Activated CD4-positive, alpha-beta T cell treated with anti-CD3 and anti-CD28 coated beads for 4 hours (primary cell): ENCODE results near the gene HECW1.

ENCODE experiments used
- DNase-seq, 2 donors: peaks; one replicate each; pipeline ENCODE4 v3.0.0-alpha.2; 2020

HECW1 gene

DNA sequence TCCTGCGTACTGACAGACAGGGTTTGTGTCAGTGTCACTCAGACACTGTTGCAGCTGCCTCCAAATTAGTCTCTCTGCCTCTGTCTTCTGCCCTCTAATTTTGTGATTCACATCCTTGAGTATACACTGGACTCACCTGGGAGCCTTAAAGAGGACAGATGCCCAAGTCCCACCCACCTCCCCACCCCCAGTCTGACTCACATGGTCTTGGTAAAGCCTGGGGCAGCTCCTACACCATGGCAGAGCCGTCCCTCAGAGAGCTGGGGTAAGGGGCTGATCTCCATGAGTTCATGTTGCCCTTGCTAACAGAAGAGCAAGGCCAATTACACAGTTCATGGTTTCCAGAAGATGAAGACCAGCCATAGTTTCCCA is 272.8 kb downstream of the HECW1 start:
- no peak for DNase-seq

DNA sequence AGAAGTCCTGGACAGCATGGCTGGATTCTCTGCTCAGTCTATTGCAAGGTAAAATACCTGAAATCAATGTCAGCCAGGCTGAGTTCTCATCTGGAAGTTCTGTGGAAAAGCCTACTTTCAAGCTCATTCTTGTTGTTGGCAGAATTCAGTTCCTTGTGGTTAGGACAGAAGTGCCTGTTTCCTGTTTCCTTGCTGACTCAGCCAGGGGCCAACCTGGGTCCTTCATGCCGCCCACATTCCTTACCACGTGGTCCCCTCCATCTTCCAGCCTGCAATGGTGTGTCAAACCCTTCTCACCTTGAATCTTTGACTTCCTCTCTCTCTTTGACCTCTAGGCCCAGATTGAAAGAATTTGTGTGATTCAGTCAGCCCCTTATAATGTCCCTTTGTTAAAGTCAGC is 273.4 kb downstream of the HECW1 start:
- no peak for DNase-seq

GRCh38 chr7:43387932-43388331 is 275.5 kb downstream of the HECW1 start:
- no peak for DNase-seq

DNA sequence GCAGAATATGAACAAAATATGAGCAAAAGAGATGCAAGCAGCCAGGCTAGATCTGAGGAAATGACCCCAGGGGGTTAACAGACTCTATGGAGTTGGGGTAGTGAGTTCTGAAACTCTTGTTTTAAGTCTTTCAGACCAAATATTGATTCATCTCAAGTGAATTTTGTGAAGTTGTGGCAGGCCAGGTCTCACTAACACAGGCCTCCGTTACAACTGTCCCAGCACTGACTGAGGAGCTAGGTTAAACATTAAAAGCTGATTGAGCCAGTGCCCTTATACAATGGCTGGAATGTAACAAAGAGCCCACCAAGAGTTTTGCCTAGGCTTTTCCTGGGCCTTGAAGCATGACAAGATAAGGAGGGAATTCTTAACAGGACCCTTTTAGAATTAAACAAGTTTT is 278.1 kb downstream of the HECW1 start:
- DNase-seq, result no peak

GRCh38 chr7:43391518-43391917 is 279.1 kb downstream of the HECW1 start:
- DNase-seq, result no peak

GRCh38 chr7:43392638-43393330 is 280.3 kb downstream of the HECW1 start:
- no peak for DNase-seq

DNA sequence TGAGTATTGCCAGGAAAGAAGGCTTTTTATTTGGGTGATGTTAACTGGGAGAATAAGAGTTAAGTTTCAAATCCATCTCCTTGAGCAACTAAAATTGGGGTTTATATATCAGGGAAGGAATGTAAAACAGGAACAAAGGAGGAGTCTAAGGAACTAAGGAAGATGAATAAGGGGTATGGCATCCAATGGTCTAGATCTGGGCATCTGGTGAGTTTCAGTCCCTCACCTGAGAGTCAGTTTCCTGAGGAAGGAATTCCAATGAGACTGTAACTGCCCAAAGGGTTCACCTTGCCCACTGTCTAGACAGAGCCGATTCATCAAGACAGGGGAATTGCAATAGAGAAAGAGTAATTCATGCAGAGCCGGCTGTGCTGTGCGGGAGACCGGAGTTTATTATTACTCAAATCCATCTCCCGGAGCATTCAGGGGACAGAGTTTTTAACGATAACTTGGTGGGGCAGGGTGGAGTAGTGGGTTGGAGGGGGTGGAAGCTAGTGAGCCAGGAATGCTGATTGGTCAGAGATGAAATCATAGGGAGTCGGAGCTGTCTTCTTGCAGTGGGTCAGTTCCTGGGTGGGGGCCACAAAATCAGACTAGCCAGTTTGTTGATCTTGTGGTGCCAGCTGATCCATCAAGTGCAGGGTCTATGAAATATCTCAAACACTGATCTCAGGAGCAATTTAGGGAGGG is 282.1 kb downstream of the HECW1 start:
- DNase-seq, result no peak

GRCh38 chr7:43395351-43395750 is 282.9 kb downstream of the HECW1 start:
- DNase-seq, result no peak

GRCh38 chr7:43396187-43396740 is 283.8 kb downstream of the HECW1 start:
- no peak for DNase-seq

- no peak for DNase-seq
These were observed 286.4 kb downstream of the HECW1 start for GRCh38 chr7:43398831-43399230.

DNA sequence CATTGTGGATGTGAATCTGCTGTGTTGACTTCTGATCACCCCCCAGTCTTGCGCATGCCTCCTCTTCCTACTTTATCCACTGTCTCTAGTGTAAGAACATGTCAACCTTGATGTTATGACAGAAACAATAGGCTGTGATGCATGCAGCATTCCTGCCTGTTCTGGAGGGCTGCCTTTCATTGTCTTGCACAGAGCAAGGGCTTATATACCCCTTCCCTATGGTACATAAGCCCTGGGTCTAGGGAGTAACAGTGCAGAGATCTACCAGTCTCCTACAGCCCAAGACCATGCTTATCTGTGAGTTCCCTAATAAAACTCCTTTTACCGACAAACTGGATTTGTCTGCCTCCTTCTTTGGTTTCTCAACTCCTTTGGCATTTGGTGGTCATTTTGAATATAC is 293.5 kb downstream of the HECW1 start:
- DNase-seq, result no peak

GRCh38 chr7:43406961-43407360 is 294.5 kb downstream of the HECW1 start:
- DNase-seq, result no peak

- DNase-seq, result no peak
These were observed 296.5 kb downstream of the HECW1 start for GRCh38 chr7:43408981-43409380.

- no peak for DNase-seq
These were observed 305.0 kb downstream of the HECW1 start for GRCh38 chr7:43417455-43417854.

DNA sequence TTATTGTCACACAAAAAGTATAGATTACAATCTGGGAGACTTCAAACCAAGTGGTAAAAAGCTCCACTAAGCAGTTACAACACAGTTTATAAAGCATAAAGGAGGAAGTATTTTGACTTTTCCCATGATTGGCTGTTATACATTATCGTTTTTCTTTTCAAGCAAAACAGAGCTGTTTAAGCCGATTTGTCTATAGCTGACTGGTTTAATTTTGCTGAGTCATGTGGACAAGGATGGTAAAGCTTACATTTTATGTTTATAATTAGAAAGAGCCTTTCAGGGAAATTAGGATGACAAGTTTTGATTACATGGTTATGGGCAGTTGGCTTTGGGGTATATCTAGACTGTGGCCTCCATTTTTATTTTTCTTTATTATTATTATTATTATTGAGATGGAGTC is 318.0 kb downstream of the HECW1 start:
- no peak for DNase-seq

- DNase-seq, result no peak
These were observed 318.7 kb downstream of the HECW1 start for GRCh38 chr7:43431020-43431595.

GRCh38 chr7:43433639-43434038 is 321.2 kb downstream of the HECW1 start:
- DNase-seq, result no peak

DNA sequence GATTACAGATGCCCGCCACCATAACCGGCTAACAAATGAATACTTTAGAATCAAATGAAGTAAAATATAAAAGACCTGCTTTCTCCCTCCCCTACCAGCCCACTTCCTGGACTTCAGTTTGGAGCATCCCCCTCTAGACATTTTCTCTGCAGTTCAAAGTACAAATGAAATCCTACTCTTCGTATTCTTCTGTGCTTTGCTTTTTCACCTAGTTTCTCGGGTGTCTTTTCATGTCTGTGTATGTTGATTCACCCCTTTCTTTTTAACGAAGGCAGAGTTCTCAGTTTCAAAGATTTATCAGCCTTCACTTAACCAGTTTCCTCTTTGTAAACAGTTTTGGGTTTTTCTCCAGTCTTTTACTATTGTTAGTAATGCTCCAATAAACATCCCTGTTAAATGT is 324.6 kb downstream of the HECW1 start:
- DNase-seq, result no peak

GRCh38 chr7:43438897-43439479 is 326.5 kb downstream of the HECW1 start:
- DNase-seq, result no peak

DNA sequence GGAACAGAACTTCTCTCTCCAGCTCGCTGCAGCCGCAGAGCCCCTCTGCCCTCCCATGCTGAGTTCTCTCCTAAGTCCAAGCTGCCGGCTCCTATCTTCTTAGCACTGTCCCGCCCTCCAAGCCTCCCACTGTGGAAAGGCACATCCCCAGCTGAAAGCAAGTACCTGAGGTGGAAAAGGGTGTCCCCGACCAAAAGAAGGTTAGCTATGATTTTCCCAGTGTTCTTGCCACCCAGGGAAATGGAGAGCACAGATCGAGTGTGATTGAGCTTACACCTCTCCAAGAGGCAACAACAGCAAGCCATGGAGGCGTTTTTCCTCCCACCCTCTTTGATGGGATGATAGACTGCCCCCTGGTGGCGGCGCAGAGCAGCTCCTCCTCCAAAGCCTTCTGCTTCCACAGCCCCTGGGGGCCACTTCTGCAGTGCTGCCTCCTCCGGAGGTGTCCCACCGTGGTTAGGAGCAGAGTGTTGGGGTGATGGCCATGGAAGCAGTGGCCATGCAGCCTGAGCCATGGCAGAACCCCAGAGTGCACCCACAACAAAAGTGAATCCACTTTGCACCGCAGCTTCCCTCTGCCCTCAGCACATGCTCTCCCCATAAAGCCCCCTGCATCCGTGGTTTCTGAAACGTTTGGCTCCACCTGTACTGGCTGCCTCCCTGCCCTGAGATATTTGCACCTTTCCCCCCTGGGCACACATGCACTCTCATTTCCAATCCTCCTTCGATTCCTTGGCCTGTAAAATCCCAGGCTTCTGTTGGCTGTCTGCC is 327.4 kb downstream of the HECW1 start:
- peak; percentile 37 to 40 for DNase-seq

DNA sequence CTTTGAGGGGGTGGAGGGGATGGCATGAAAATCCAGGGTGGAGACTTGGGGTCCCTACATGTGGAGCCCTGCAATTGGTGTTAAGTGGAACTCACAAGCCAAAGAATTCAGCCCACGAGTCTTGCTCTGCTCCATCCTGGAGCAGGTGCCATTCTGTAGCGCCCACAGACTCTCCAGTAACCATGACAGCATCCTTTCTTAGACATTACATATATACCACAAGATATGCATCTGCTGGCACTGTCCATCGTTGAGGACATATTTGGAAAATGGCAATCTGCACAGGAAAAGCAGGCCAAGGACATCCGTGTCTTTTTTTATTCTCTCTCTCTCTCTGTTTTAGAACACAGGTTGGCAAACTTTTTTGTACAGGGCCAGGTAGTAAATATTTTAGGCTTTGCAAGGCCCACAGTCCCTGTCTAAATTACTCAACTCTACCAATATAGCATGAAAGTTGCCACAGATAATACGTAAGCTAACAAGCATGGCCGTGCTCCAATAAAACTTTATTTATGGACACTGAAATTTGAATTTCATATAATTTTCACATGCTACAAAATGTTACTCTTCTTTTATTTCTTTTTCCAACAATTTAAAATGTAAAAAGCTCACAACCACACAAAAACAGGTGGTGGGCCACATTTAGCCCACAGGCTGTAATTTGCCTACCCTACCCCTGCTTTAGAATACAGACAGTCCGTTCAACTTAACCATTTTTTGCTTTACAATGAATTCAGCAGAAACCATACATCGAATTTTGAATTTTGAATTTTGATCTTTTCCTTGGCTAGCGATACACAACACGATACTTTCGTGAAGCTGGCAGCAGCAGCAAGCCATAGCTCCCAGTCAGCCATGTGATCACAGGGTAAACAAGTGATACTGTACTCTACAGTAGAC is 329.0 kb downstream of the HECW1 start:
- no peak for DNase-seq

GRCh38 chr7:43443381-43443780 is 330.9 kb downstream of the HECW1 start:
- DNase-seq, result no peak
